Activated B cell treated with CpG ODN at 0.5 μM for 24 hours (primary cell): ENCODE data around the gene TGFB1. TPM values are rescaled to one million over a fixed set of nuclear protein-coding genes. Genes with fewer than 3 reads are reported as not detected.

Experiments used
- ATAC-seq: fragments of 200-7000 bp; cut with Tn5 transposase; one replicate; pipeline ENCODE4 v1.10.0; 2021; ENCODE audit warnings: low read depth, mild to moderate bottlenecking, moderate library complexity
- CTCF ChIA-PET: fragments of 350-600 bp; sonication (Branson Sonifier 250); formaldehyde crosslinking; loops from one replicate; lab custom pipeline; 2021; ENCODE audit warnings: antibody characterized with exemption; lab: Charles Lee
- POLR2A ChIA-PET: fragments of 350-600 bp; sonication (Branson Sonifier 250); formaldehyde crosslinking; loops from one replicate; lab custom pipeline; 2021; ENCODE audit warnings: antibody characterized with exemption; lab: Charles Lee
- DNase-seq: peaks from one replicate; pipeline ENCODE4 v3.0.0; 2022
- H3K27ac Mint-ChIP-seq: one replicate; pipeline ENCODE4 v1.8.0; 2020; ENCODE audit warnings: mixed read lengths
- H3K27me3 Mint-ChIP-seq: one replicate; pipeline ENCODE4 v1.8.0; 2021; ENCODE audit warnings: mixed read lengths
- H3K36me3 Mint-ChIP-seq: one replicate; pipeline ENCODE4 v1.8.0; 2021; ENCODE audit warnings: low read depth, mixed read lengths
- H3K4me1 Mint-ChIP-seq: one replicate; pipeline ENCODE4 v1.8.0; 2021; ENCODE audit warnings: mixed read lengths
- H3K4me3 Mint-ChIP-seq: one replicate; pipeline ENCODE4 v1.8.0; 2020; ENCODE audit warnings: mild to moderate bottlenecking, mixed read lengths
- H3K9me3 Mint-ChIP-seq: one replicate; pipeline ENCODE4 v1.8.0; 2020; ENCODE audit warnings: mixed read lengths
- CTCF ChIP-seq: fragments of 200-600 bp; IDR thresholded peaks from one replicate; pipeline ENCODE4 v1.8.0; 2022; ENCODE audit warnings: antibody characterized with exemption, mild to moderate bottlenecking
- intact Hi-C: fragments of 100-400 bp; cut with micrococcal nuclease; formaldehyde crosslinking; loops from one replicate; pipeline ENCODE4 v1.15.1; 2024
- total RNA-seq: library from RNA; stranded (reverse); gene quantifications from 2 replicates; pipeline ENCODE4 v1.2.3, GENCODE V29; 2022

TGFB1 gene
- total RNA-seq, 1 donor from 2014 or later = 88.5 TPM

GRCh38 chr19:41322451-41322850 lies 31.3 kb downstream of the TGFB1 start:
- no peak for TF ChIP-seq CTCF
- peaks cover 58% of the 10 kb centered on the region for H3K36me3 Mint-ChIP-seq
- peak overlapping the region; percentile 13 for H3K27ac Mint-ChIP-seq
- ATAC-seq (no peak), DNase-seq (no peak)
- H3K9me3 Mint-ChIP-seq = no peaks in the 10 kb centered on the region
- intact Hi-C loops = no loop called here
- peaks cover 55% of the 10 kb centered on the region for H3K4me1 Mint-ChIP-seq
- H3K4me3 Mint-ChIP-seq = no peak overlapping the region
- ChIA-PET CTCF (interaction anchor here (1.0 to 1.8 kb wide), 4 partner anchors 12 to 30 kb away, joined by 4 to 8 read pairs (median 5); partner anchors contain the start of gene CCDC97), POLR2A (interaction anchor here (1.2 to 3.1 kb wide), 5 partner anchors 26 to 545 kb away, joined by 3 to 14 read pairs (median 3); partner anchors contain the start of genes B9D2, RAB4B and TGFB1)
- H3K27me3 Mint-ChIP-seq = no peaks in the 10 kb centered on the region

GRCh38 chr19:41321600-41322270 lies 32.0 kb downstream of the TGFB1 start:
- ChIA-PET CTCF (interaction anchor here (1.0 to 1.8 kb wide), 5 partner anchors 12 to 31 kb away, joined by 4 to 8 read pairs (median 5); partner anchors contain the start of gene CCDC97), POLR2A (interaction anchor here (1.2 to 3.1 kb wide), 3 partner anchors 30 to 42 kb away, joined by 3 to 14 read pairs (median 11); partner anchors contain the start of genes B9D2 and TGFB1)
- peaks cover 55% of the 10 kb centered on the region for H3K4me1 Mint-ChIP-seq
- intact Hi-C loops = no loop called here
- H3K27ac Mint-ChIP-seq = peak overlapping the region; percentile 37
- no peak for TF ChIP-seq CTCF
- no peaks in the 10 kb centered on the region for H3K27me3 Mint-ChIP-seq
- DNase-seq (no peak), ATAC-seq (no peak)
- no peak overlapping the region for H3K4me3 Mint-ChIP-seq
- no peaks in the 10 kb centered on the region for H3K9me3 Mint-ChIP-seq
- peaks cover 65% of the 10 kb centered on the region for H3K36me3 Mint-ChIP-seq

GRCh38 chr19:41321204-41321599 lies 32.5 kb downstream of the TGFB1 start:
- no peak for TF ChIP-seq CTCF
- peak overlapping the region; percentile 37 for H3K27ac Mint-ChIP-seq
- no peak for ATAC-seq
- ChIA-PET CTCF (interaction anchor here (1.0 to 1.8 kb wide), 3 partner anchors 11 to 30 kb away, joined by 4 to 8 read pairs (median 4); partner anchors contain the start of gene CCDC97), POLR2A (interaction anchor here (1.2 to 3.1 kb wide), 3 partner anchors 30 to 43 kb away, joined by 3 to 14 read pairs (median 11); partner anchors contain the start of genes B9D2 and TGFB1)
- H3K9me3 Mint-ChIP-seq = no peaks in the 10 kb centered on the region
- H3K36me3 Mint-ChIP-seq = peaks cover 68% of the 10 kb centered on the region
- no peaks in the 10 kb centered on the region for H3K27me3 Mint-ChIP-seq
- intact Hi-C loops = no loop called here
- peaks cover 50% of the 10 kb centered on the region for H3K4me1 Mint-ChIP-seq
- DNase-seq = no peak
- no peak overlapping the region for H3K4me3 Mint-ChIP-seq

GRCh38 chr19:41320568-41320967 lies 33.2 kb downstream of the TGFB1 start:
- ChIA-PET POLR2A (interaction anchor here (2.6 to 3.1 kb wide), 2 partner anchors 31 to 33 kb away, joined by 11 to 14 read pairs; partner anchors contain the start of gene TGFB1), CTCF (interaction anchor here (1.0 to 1.1 kb wide), 2 partner anchors 12 to 34 kb away, joined by 3 read pairs; no protein-coding TSS in a partner anchor)
- Mint-ChIP-seq H3K9me3 (no peaks in the 10 kb centered on the region), H3K27ac (no peak overlapping the region), H3K27me3 (no peaks in the 10 kb centered on the region), H3K4me3 (no peak overlapping the region), H3K36me3 (peaks cover 72% of the 10 kb centered on the region), H3K4me1 (peaks cover 45% of the 10 kb centered on the region)
- DNase-seq = no peak
- no peak for TF ChIP-seq CTCF
- intact Hi-C loops = no loop called here
- ATAC-seq = no peak

GRCh38 chr19:41320185-41320518 lies 33.6 kb downstream of the TGFB1 start:
- H3K4me3 Mint-ChIP-seq = no peak overlapping the region
- no peak for DNase-seq
- CTCF ChIA-PET = interaction anchor here (1.0 to 1.1 kb wide), 2 partner anchors 11 to 35 kb away, joined by 3 read pairs; no protein-coding TSS in a partner anchor
- H3K4me1 Mint-ChIP-seq = peaks cover 41% of the 10 kb centered on the region
- ATAC-seq = no peak
- no peaks in the 10 kb centered on the region for H3K27me3 Mint-ChIP-seq
- H3K9me3 Mint-ChIP-seq = no peaks in the 10 kb centered on the region
- H3K27ac Mint-ChIP-seq = no peak overlapping the region
- intact Hi-C loops = no loop called here
- POLR2A ChIA-PET = interaction anchor here (2.6 to 3.1 kb wide), 2 partner anchors 31 to 33 kb away, joined by 11 to 14 read pairs; partner anchors contain the start of gene TGFB1
- peaks cover 72% of the 10 kb centered on the region for H3K36me3 Mint-ChIP-seq
- no peak for TF ChIP-seq CTCF
